Caco-2 (cell line): ENCODE results near the gene ZNF674. TPM values are rescaled to one million over a fixed set of nuclear protein-coding genes. Genes with fewer than 3 reads are reported as not detected.
"Not testable (repeated sequence)": the region's sequence is repeated elsewhere in the genome, so short reads cannot be mapped to it uniquely, and the experiment has no call there.

Source experiments
- BruUV-seq: library from RNA; stranded (reverse); fragments of 400-500 nt; replicated peaks from 2 replicates; lab custom pipeline; 2021; lab: Mats Ljungman, UMichigan
- CTCF ChIA-PET: fragments of 300-600 bp; sonication (Branson Sonifier 250); formaldehyde crosslinking; loops from one replicate; lab custom pipeline; 2022; ENCODE audit warnings: antibody characterized with exemption; lab: Charles Lee
- POLR2A ChIA-PET: fragments of 300-600 bp; sonication (Branson Sonifier 250); formaldehyde crosslinking; loops from one replicate; lab custom pipeline; 2022; ENCODE audit warnings: antibody characterized with exemption; lab: Charles Lee
- DNase-seq, 2 experiments: peaks; one replicate each; pipeline versions ENCODE4 v3.0.0 to v3.0.0-alpha.2; 2020 to 2022
- H3K27me3 ChIP-seq: replicated peaks from 2 replicates; pipeline ENCODE4 v1.6.0; 2011; ENCODE audit warnings: low read length; ENCODE audit not compliant: control insufficient read depth, insufficient read depth
- H3K36me3 ChIP-seq: 2 replicates; pipeline ENCODE4 v1.5.1; 2011; ENCODE audit warnings: low read length; ENCODE audit not compliant: control insufficient read depth, insufficient read depth
- H3K4me1 ChIP-seq: fragments of 250-450 bp; sonication (Bioruptor Pico); 2 replicates; pipeline ENCODE4 v1.5.1; 2020; ENCODE audit warnings: mild to moderate bottlenecking
- H3K4me3 ChIP-seq: 2 replicates; pipeline ENCODE4 v1.5.1; 2011; ENCODE audit warnings: low read depth, mild to moderate bottlenecking, control low read depth, low read length
- H3K9me3 ChIP-seq: fragments of 250-450 bp; sonication (Bioruptor Pico); 2 replicates; pipeline ENCODE4 v1.5.1; 2020; ENCODE audit warnings: mild to moderate bottlenecking, moderate library complexity
- H3K27ac Mint-ChIP-seq: one replicate; pipeline ENCODE4 v1.8.0; 2022; ENCODE audit warnings: mixed read lengths; ENCODE audit not compliant: unreplicated experiment
- H3K27me3 Mint-ChIP-seq: one replicate; pipeline ENCODE4 v1.8.0; 2022; ENCODE audit warnings: mixed read lengths; ENCODE audit not compliant: insufficient read depth, unreplicated experiment
- H3K36me3 Mint-ChIP-seq: one replicate; pipeline ENCODE4 v1.8.0; 2022; ENCODE audit warnings: mild to moderate bottlenecking, mixed read lengths; ENCODE audit not compliant: insufficient read depth, unreplicated experiment
- H3K4me1 Mint-ChIP-seq: one replicate; pipeline ENCODE4 v1.8.0; 2022; ENCODE audit warnings: low read depth, mixed read lengths; ENCODE audit not compliant: unreplicated experiment
- H3K4me3 Mint-ChIP-seq: one replicate; pipeline ENCODE4 v1.8.0; 2022; ENCODE audit warnings: mild to moderate bottlenecking, moderate library complexity, mixed read lengths; ENCODE audit not compliant: unreplicated experiment
- H3K9me3 Mint-ChIP-seq: one replicate; pipeline ENCODE4 v1.8.0; 2022; ENCODE audit warnings: mixed read lengths; ENCODE audit not compliant: unreplicated experiment
- CTCF ChIP-seq, 2 experiments: fragments of 200-600 bp in 1 of 2; IDR thresholded peaks; 1 replicate in 1 of 2; 2 replicates in 1 of 2; pipeline versions ENCODE4 v1.5.1 to v1.8.0; 2011 to 2022; ENCODE audit warnings: antibody characterized with exemption in 1 of 2, control low read depth in 1 of 2, inconsistent platforms in 1 of 2, low read depth in 1 of 2, low read length in 1 of 2, mild to moderate bottlenecking in 1 of 2, moderate library complexity in 1 of 2; ENCODE audit not compliant: insufficient read depth in 1 of 2, severe bottlenecking in 1 of 2, unreplicated experiment in 1 of 2
- intact Hi-C: fragments of 100-400 bp; cut with micrococcal nuclease; formaldehyde crosslinking; loops from one replicate; pipeline ENCODE4 v1.10.0; 2022; ENCODE audit not compliant: unreplicated experiment
- total RNA-seq: library from RNA; stranded (reverse); gene quantifications from 2 replicates; pipeline ENCODE4 v1.2.3, GENCODE V29; 2022

Gene ZNF674
- total RNA-seq, 1 experiment from 2014 or later = 4.6 TPM

DNA sequence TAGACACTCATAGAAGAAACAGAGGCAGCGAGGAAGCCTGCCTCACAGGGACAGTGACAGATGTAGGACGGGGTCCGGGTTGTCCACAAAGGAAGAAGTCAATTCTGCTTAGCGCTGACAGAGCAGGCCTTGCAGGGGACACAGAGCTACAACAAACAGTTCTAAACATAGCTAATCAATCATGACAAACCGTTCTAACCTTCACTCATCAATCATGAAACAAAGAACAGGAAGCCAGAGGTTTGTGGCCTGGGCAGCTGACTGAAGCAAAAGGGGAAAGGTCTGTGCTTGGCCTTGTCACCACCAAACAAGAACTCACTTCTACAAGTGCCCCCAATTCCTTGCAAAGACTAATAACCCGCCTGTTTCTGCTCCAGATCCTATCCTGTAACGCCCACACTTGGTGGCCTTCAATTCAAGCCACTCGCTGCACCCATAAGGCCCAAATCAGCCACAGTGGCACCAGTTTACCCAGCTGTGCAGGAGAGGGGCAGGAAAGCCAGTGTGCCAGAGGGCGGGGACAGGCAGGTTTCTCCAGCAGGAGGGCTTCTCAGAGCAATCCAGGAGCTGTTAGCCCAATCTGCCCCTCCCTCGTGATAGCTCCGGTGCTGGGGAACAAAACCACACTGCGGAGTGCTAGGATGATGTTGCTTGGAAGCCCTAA lies 15.3 kb downstream of the ZNF674 start:
- H3K4me1 Mint-ChIP-seq, H3K9me3 Mint-ChIP-seq, H3K4me3 ChIP-seq, H3K27ac Mint-ChIP-seq, H3K36me3 ChIP-seq, H3K4me1 ChIP-seq, DNase-seq, H3K9me3 ChIP-seq, intact Hi-C loops, BruUV-seq, H3K27me3 Mint-ChIP-seq, H3K36me3 Mint-ChIP-seq, CTCF ChIA-PET, POLR2A ChIA-PET, H3K4me3 Mint-ChIP-seq, H3K27me3 ChIP-seq: not testable (repeated sequence)

GRCh38 chrX:46528640-46529039 lies 16.6 kb downstream of the ZNF674 start:
- not testable (repeated sequence) for H3K27me3 Mint-ChIP-seq, BruUV-seq

DNA sequence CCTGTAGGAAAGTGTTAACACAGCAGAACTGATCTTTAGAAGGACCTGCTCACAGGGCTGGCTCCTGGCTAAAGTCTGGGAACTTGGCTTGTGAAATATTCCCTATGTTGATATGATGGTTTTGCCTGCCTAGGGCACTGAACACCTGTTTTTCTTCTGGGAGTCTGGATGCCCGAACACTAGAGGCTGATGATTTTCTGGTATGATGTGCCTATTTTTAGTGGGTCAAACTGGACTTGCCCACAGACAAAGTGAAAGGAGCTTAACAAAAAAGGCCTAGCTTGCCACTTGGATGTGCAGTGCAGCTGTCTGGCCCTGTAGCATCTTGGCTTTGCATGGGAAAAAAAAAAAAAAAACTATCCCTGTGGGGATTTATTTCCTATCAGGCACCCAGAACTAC lies 39.1 kb downstream of the ZNF674 start:
- intact Hi-C loops = no loop called here
- H3K27me3 Mint-ChIP-seq = no peaks in the 10 kb centered on the region
- peaks cover under 1% of the 10 kb centered on the region for H3K36me3 Mint-ChIP-seq
- Histone ChIP-seq H3K36me3 (no peaks in the 10 kb centered on the region), H3K4me3 (no peak overlapping the region), H3K27me3 (no peaks in the 10 kb centered on the region), H3K4me1 (no peaks in the 10 kb centered on the region), H3K9me3 (no peaks in the 10 kb centered on the region)
- CTCF ChIA-PET = no interaction called here
- BruUV-seq = no TSS peak
- peaks cover 9% of the 10 kb centered on the region for H3K9me3 Mint-ChIP-seq
- no peaks in the 10 kb centered on the region for H3K4me1 Mint-ChIP-seq
- no peak for DNase-seq
- POLR2A ChIA-PET = no interaction called here
- H3K27ac Mint-ChIP-seq = no peak overlapping the region
- no peak for TF ChIP-seq CTCF (IDR thresholded peaks at IDR 0.05; ENCODE audit: insufficient read depth in 1 of 2, low read depth in 1 of 2, low read length in 1 of 2, severe bottlenecking in 1 of 2, unreplicated experiment in 1 of 2)
- no peak overlapping the region for H3K4me3 Mint-ChIP-seq

More at GRCh38 chrX:46528640-46529039, 16.6 kb downstream of the ZNF674 start:
- CTCF ChIA-PET, H3K4me1 Mint-ChIP-seq, H3K4me3 ChIP-seq, H3K36me3 Mint-ChIP-seq, H3K36me3 ChIP-seq, DNase-seq, POLR2A ChIA-PET, intact Hi-C loops, H3K4me1 ChIP-seq, H3K9me3 Mint-ChIP-seq, H3K27me3 ChIP-seq, H3K4me3 Mint-ChIP-seq, H3K9me3 ChIP-seq, H3K27ac Mint-ChIP-seq: not testable (repeated sequence)

DNA sequence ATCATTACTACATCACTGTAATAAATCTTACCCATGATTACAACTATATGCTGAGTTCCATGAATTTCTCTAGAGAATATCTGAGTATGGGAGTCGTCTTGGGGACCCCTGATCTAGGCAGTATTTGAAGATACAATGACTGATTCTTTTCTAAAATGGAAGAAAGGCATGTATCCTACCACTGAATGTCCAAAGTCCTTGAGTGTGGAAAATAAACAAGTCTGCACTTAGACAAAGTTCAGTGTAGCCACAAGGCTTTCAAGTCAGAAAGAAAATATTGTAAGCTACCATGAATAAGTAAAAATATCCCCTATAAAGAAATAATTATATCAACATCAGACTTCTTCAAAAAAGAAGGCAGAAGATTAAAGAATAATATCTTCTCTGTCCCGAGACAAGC lies 42.4 kb downstream of the ZNF674 start:
- no peak for TF ChIP-seq CTCF (IDR thresholded peaks at IDR 0.05; ENCODE audit: insufficient read depth in 1 of 2, low read depth in 1 of 2, low read length in 1 of 2, severe bottlenecking in 1 of 2, unreplicated experiment in 1 of 2)
- H3K4me1 Mint-ChIP-seq = no peaks in the 10 kb centered on the region
- no peak overlapping the region for H3K4me3 Mint-ChIP-seq
- H3K4me3 ChIP-seq = no peak overlapping the region
- ChIA-PET POLR2A (no interaction called here), CTCF (no interaction called here)
- no peaks in the 10 kb centered on the region for H3K4me1 ChIP-seq
- H3K9me3 ChIP-seq = no peaks in the 10 kb centered on the region
- BruUV-seq = no TSS peak
- peaks cover 14% of the 10 kb centered on the region for H3K36me3 Mint-ChIP-seq
- intact Hi-C loops = no loop called here
- no peak for DNase-seq
- no peaks in the 10 kb centered on the region for H3K27me3 Mint-ChIP-seq
- H3K27ac Mint-ChIP-seq = no peak overlapping the region
- H3K36me3 ChIP-seq = no peaks in the 10 kb centered on the region
- H3K27me3 ChIP-seq = no peaks in the 10 kb centered on the region
- H3K9me3 Mint-ChIP-seq = peaks cover 9% of the 10 kb centered on the region
